Left lung (tissue), 14 donors: ENCODE results near the gene PANK3. TPM values are rescaled to one million over a fixed set of nuclear protein-coding genes. Genes with fewer than 3 reads are reported as not detected.
A peak's percentile ranks its signal among the peaks of the same experiment; 100 is the strongest.

ENCODE experiments used
- ATAC-seq: fragments of 200-7000 bp; cut with Tn5 transposase; one replicate; pipeline ENCODE4 v1.9.1; 2020; ENCODE audit warnings: moderate library complexity
- DNase-seq, 4 donors: peaks; one replicate each; pipeline ENCODE4 v3.0.0-alpha.2; 2013 to 2020
- H3K27ac ChIP-seq, 2 donors: fragments of 200-600 bp; sonication (generic) in 1 of 2; one replicate each; pipeline versions ENCODE4 v1.5.0 to v1.8.0; 2020 to 2021
- H3K27me3 ChIP-seq, 2 donors: fragments of 200-600 bp; sonication (generic) in 1 of 2; one replicate each; pipeline versions ENCODE4 v1.5.0 to v1.8.0; 2020 to 2021
- H3K36me3 ChIP-seq, 2 donors: fragments of 200-600 bp; sonication (generic) in 1 of 2; one replicate each; pipeline versions ENCODE4 v1.5.0 to v1.8.0; 2020 to 2021
- H3K4me1 ChIP-seq, 2 donors: fragments of 200-600 bp; one replicate each; pipeline ENCODE4 v1.8.0; 2021
- H3K4me3 ChIP-seq, 2 donors: fragments of 200-600 bp; sonication (generic) in 1 of 2; one replicate each; pipeline versions ENCODE4 v1.5.0 to v1.8.0; 2020 to 2021; ENCODE audit warnings: mild to moderate bottlenecking in 1 of 2
- H3K9me3 ChIP-seq, 2 donors: fragments of 200-600 bp; sonication (generic) in 1 of 2; one replicate each; pipeline versions ENCODE4 v1.5.0 to v1.8.0; 2020 to 2021
- intact Hi-C, 2 donors: fragments of 100-400 bp; cut with DNase I; formaldehyde crosslinking; loops; one replicate each; pipeline versions ENCODE4 v1.11.2 to v1.14.2; 2022
- long read RNA-seq, 12 donors: library from polyadenylated mRNA in 2 of 12; unstranded in 2 of 12; transcript quantifications; one replicate each; pipeline ENCODE4 v2.0.0 and lab custom pipeline, GENCODE V29; 2019 to 2026
- polyA plus RNA-seq, 6 donors: library from polyadenylated mRNA; unstranded; fragments of 120-200 nt; gene quantifications; one replicate each; pipeline ENCODE4 v1.2.1, GENCODE V29; 2013; ENCODE audit not compliant: insufficient read length in 6 of 6
- total RNA-seq, 2 donors: library from RNA; stranded (reverse); fragmentation: NEBNext Ultra II Directional; extraction: Animal tissue kit (Norgen Biotek cat#: 25700); gene quantifications; one replicate each; pipeline ENCODE4 v1.2.1, GENCODE V29; 2021
- TF ChIP-seq, protein P1 (sequence below), 2 donors: fragments of 200-600 bp; sonication (generic) in 1 of 2; IDR thresholded peaks; one replicate each; pipeline versions ENCODE4 v1.5.0 to v1.8.0; 2021; ENCODE audit warnings: antibody characterized with exemption in 2 of 2
- donor health status: DM: no; HTN: yes; CAD: no.
- donor health status: DM: no; HTN: no; CAD: no.

Gene PANK3
- total RNA-seq (10 to 100 TPM; 71.4 to 73.0 TPM), polyA plus RNA-seq (10 to 100 TPM; 48.1 to 53.7 (median 52.2) TPM)
- long read RNA-seq, donor 1, full-length matches to known transcripts, result 4 of 4 reads
- long read RNA-seq, donor 1, partial matches to known transcripts, result 0 of 4 reads
- long read RNA-seq, donor 1, other reads (novel, unspliced or antisense), result 0 of 4 reads
- long read RNA-seq, donor 2, full-length matches to known transcripts, result 10 of 10 reads
- long read RNA-seq, donor 2, partial matches to known transcripts, result 0 of 10 reads
- long read RNA-seq, donor 2, other reads (novel, unspliced or antisense), result 0 of 10 reads
- long read RNA-seq, donor 3, full-length matches to known transcripts, result 3 of 3 reads
- long read RNA-seq, donor 3, partial matches to known transcripts, result 0 of 3 reads
- long read RNA-seq, donor 3, other reads (novel, unspliced or antisense), result 0 of 3 reads
- long read RNA-seq, donor 4, partial matches to known transcripts, result 2 of 3 reads
- long read RNA-seq, donor 4, other reads (novel, unspliced or antisense), result 1 of 3 reads
- long read RNA-seq, donor 5, full-length matches to known transcripts, result 11 of 25 reads
- long read RNA-seq, donor 5, partial matches to known transcripts, result 14 of 25 reads
- long read RNA-seq, donor 5, other reads (novel, unspliced or antisense), result 0 of 25 reads
- long read RNA-seq, donor 6, full-length matches to known transcripts, result 3 of 3 reads
- long read RNA-seq, donor 6, partial matches to known transcripts, result 0 of 3 reads
- long read RNA-seq, donor 6, other reads (novel, unspliced or antisense), result 0 of 3 reads
- long read RNA-seq, donor 7, full-length matches to known transcripts, result 1 of 1 reads
- long read RNA-seq, donor 7, partial matches to known transcripts, result 0 of 1 reads
- long read RNA-seq, donor 7, other reads (novel, unspliced or antisense), result 0 of 1 reads
- long read RNA-seq, donor 8, full-length matches to known transcripts, result 10 of 10 reads
- long read RNA-seq, donor 8, partial matches to known transcripts, result 0 of 10 reads
- long read RNA-seq, donor 8, other reads (novel, unspliced or antisense), result 0 of 10 reads
- long read RNA-seq, donor 9, result 0 reads
- long read RNA-seq, donor 10, result 0 reads
- long read RNA-seq, donor 11, full-length matches to known transcripts, result 12 of 12 reads
- long read RNA-seq, donor 11, partial matches to known transcripts, result 0 of 12 reads
- long read RNA-seq, donor 11, other reads (novel, unspliced or antisense), result 0 of 12 reads
- long read RNA-seq, donor 12, full-length matches to known transcripts, result 7 of 7 reads
- long read RNA-seq, donor 12, partial matches to known transcripts, result 0 of 7 reads
- long read RNA-seq, donor 12, other reads (novel, unspliced or antisense), result 0 of 7 reads

DNA sequence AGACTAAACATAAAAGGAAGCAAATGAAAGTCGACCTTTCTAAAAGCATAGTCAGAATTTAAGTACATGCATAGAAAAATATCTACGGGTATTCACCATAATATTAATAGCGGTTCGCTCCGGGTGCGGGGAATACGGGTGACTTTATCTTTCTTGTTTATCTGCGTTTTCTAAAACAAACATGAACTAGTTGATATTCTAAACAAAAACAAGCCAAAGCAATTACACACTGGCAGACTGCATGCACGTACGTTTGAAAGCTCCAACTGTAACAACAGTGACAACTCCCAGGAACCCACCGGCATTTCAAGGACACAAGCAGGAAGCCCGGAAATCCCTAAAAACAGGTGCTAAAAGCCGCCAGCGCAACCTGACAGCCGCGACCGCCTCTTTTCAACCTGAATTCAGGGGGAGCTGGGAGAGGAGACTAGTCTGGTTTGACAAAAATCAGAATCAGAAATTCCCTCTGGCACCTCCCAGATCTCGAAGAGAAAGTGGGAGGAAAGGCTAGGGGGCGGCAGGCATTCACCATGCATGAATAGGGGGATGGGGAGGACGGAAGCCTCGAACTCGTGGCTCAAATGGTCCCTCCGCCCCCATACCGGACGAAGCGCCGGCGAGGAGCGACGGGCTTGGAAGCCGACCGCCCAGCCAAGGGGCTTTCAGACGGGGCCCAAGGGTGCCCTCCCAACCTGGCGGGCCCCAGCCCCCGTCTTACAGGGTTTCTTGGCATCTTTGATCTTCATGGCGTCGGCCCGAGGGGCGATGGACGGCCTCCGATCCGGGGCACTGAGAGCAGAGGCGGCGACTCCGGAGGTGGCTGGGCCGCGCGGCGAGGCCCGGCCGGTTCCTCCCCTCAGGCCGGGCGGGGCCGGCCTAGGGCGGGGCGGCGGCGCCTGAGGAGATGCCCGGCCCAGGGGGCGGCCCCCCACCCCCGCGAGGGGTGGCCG is at the start of gene PANK3:
Gene PANK3 (minus strand): TSS at position 831 of the 950 bp plus-strand sequence. CDS start 85 bp downstream, at position 746.
- Histone ChIP-seq H3K36me3 (no peaks in the 10 kb centered on the region), H3K4me3 (peak within 1 kb of the TSS; percentile 89 to 98), H3K27ac (peak within 1 kb of the TSS; percentile 90 to 95), H3K27me3 (no peaks in the 10 kb centered on the region), H3K4me1 (peaks cover 15 to 38% of the 10 kb centered on the region in 2 donors), H3K9me3 (no peaks in the 10 kb centered on the region)
- intact Hi-C loops, result no loop called here
- ATAC-seq (peak; percentile 89), DNase-seq (peak in 3 of 4 donors; percentile 74 to 81 (median 76))
- TF ChIP-seq, protein P1, sequence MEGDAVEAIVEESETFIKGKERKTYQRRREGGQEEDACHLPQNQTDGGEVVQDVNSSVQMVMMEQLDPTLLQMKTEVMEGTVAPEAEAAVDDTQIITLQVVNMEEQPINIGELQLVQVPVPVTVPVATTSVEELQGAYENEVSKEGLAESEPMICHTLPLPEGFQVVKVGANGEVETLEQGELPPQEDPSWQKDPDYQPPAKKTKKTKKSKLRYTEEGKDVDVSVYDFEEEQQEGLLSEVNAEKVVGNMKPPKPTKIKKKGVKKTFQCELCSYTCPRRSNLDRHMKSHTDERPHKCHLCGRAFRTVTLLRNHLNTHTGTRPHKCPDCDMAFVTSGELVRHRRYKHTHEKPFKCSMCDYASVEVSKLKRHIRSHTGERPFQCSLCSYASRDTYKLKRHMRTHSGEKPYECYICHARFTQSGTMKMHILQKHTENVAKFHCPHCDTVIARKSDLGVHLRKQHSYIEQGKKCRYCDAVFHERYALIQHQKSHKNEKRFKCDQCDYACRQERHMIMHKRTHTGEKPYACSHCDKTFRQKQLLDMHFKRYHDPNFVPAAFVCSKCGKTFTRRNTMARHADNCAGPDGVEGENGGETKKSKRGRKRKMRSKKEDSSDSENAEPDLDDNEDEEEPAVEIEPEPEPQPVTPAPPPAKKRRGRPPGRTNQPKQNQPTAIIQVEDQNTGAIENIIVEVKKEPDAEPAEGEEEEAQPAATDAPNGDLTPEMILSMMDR (IDR thresholded peaks at IDR 0.05), result no peak

DNA sequence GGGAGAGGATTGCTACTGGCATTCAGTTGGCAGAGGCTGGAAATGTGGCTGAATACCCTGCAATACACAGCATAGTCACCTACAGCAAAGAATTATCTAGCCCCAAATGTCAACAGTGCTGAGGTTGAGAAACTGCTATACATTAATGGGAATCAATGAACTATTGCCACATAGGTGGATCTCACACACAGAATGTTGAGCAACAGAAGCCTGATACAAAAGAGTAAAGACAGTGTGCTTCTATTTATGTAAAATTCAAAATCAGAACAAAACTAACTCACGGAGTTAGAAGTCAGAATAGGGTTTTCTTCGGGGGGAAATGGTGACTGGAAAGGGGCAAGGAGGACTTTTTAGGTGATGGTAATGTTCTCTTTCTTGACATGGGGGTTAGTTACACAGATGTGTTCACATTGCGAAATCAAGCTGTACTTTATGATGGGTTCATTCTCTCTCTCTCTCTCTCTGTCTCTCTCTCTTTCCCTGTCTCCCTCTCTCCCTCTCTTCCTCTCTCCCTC is 45.7 kb upstream of the PANK3 start:
- no peak overlapping the region for H3K27ac ChIP-seq
- H3K9me3 ChIP-seq, result no peaks in the 10 kb centered on the region

DNA sequence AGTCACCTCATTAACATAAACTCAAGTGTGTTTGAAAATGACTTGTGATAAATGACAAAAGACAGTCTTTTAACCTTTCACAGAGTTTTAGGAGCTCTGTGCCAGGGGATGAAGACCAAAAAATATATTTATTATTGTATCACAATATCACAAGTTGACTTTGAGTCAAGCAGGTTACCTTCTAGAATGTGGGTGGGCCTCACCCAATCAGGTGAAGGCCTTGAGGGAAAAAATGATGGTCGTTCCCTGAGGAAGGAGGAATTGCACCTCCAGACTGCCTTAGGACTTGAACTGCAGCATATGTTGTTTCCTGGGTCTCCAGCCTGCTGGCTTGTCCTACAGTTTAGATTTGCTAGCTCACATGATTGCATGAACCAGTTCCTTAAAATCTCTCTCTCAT is 41.6 kb upstream of the PANK3 start:
- Histone ChIP-seq H3K36me3 (no peaks in the 10 kb centered on the region), H3K4me3 (no peak overlapping the region), H3K4me1 (no peaks in the 10 kb centered on the region), H3K27me3 (no peaks in the 10 kb centered on the region), H3K27ac (no peak overlapping the region), H3K9me3 (no peaks in the 10 kb centered on the region)
- TF ChIP-seq, protein P1 (IDR thresholded peaks at IDR 0.05), result no peak
- DNase-seq (no peak), ATAC-seq (no peak)
- intact Hi-C loops, result no loop called here

More for the DNA sequence above, 45.7 kb upstream of the PANK3 start:
- H3K27me3 ChIP-seq, result no peaks in the 10 kb centered on the region
- H3K36me3 ChIP-seq, result no peaks in the 10 kb centered on the region
- H3K4me3 ChIP-seq, result no peak overlapping the region
- intact Hi-C loops, result no loop called here
- no peak for ATAC-seq
- TF ChIP-seq, protein P1 (IDR thresholded peaks at IDR 0.05), result no peak
- no peaks in the 10 kb centered on the region for H3K4me1 ChIP-seq
- DNase-seq, result no peak

DNA sequence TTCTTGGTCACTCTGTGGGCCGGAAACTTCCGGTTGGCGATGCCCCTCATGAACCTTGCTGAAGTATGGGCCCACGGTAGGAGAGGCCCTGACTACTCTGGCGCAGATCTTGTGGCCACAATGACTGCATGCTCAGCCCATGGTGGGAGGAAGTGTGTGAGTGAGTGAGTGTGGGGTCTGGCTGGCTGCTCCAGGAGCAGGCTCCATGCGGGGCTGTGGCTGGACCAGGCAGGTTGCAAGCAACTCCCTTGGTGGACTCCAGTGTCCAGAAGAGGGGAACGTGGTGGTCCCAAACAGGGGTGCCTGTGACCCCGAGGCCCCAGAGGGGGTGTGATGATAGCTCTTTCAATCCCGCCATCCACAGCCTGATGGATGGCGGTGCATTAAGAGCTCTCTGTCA is 35.5 kb upstream of the PANK3 start:
- DNase-seq, result no peak
- no peak for ATAC-seq
- intact Hi-C loops, result no loop called here
- no peaks in the 10 kb centered on the region for H3K27me3 ChIP-seq
- H3K4me3 ChIP-seq, result no peak overlapping the region
- H3K27ac ChIP-seq, result no peak overlapping the region
- no peaks in the 10 kb centered on the region for H3K4me1 ChIP-seq
- no peaks in the 10 kb centered on the region for H3K36me3 ChIP-seq
- no peaks in the 10 kb centered on the region for H3K9me3 ChIP-seq
- TF ChIP-seq, protein P1 (IDR thresholded peaks at IDR 0.05), result no peak
